Fibroblast of skin of back (primary cell): ENCODE measurements around the gene GATAD2A.
A peak's percentile ranks its signal among the peaks of the same experiment; 100 is the strongest.
"Not testable (repeated sequence)": the region's sequence is repeated elsewhere in the genome, so short reads cannot be mapped to it uniquely, and the experiment has no call there.

ENCODE experiments used
- DNase-seq: peaks from one replicate; pipeline ENCODE4 v3.0.0-alpha.2; 2013

Gene GATAD2A

DNA sequence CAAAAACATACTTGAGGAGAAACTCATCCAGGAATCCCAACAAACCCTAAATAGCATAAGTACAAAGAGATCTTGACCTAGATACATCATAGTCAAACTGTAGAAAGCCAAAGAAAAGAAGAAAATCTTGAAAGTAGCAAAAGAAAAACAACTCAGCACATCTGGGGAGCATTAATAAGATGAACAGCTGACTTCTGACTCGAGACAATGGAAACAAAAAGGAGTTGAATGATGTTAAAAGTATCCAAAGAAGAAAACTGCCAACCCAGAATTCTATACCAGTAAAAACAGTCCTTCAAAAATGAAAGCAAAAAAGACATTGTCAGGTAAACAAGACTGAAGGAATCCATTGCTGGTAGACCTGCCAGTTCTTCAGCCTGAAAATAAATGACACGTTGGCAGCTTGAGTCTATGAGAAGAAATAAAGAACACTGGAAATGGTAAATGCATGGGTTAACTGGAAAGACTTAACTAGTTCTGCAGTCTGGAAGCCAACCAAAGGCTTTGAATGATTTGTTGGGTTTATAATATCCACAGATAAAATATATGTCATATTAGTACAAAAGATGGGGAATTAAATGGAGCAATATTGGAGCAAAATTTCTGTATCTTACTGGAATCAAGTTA lies 63.1 kb downstream of the GATAD2A start:
- DNase-seq: no peak

- DNase-seq: no peak
These were observed 65.1 kb downstream of the GATAD2A start for GRCh38 chr19:19470579-19470978.

DNA sequence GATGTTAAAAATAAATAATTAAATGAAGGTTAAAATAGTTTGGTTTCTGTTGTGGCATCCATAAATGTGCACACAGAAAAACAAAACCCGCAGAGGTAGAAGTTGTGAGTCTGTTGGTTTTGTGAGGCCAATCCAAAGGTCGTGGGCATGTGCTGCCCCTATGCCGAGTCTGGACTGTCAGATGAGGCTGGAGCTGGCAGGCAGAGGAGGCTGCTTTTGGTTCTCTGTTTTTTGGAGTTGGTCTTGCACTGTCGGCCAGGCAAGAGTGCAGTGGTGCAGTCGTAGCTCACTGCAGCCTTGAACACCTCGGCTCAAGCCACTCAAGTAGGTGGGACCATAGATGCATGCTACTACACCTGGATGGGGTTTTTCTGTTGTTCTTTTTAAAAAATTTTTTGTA lies 66.2 kb downstream of the GATAD2A start:
- DNase-seq: no peak

DNA sequence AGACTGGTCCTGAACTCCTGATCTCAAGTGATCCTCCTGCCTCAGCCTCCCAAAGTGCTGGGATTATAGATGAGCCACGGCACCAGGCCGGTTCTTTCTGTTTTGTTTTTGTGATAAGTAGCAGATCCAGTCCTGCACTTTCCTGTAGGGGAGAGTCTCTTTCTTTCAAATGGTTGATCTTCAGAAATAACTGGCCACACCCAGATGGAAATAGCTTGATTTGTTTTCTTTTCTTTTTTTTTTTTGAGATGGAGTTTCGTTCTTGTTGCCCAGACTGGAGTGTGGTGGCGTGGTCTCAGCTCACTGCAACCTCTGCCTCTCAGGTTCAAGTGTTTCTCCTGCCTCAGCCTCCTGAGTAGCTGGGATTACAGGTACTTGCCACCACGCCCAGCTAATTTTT lies 66.6 kb downstream of the GATAD2A start:
- DNase-seq: not testable (repeated sequence)

- DNase-seq: no peak
These were observed 69.7 kb downstream of the GATAD2A start for GRCh38 chr19:19475015-19475765.

- no peak for DNase-seq
These were observed 70.7 kb downstream of the GATAD2A start for GRCh38 chr19:19475849-19476828.

DNA sequence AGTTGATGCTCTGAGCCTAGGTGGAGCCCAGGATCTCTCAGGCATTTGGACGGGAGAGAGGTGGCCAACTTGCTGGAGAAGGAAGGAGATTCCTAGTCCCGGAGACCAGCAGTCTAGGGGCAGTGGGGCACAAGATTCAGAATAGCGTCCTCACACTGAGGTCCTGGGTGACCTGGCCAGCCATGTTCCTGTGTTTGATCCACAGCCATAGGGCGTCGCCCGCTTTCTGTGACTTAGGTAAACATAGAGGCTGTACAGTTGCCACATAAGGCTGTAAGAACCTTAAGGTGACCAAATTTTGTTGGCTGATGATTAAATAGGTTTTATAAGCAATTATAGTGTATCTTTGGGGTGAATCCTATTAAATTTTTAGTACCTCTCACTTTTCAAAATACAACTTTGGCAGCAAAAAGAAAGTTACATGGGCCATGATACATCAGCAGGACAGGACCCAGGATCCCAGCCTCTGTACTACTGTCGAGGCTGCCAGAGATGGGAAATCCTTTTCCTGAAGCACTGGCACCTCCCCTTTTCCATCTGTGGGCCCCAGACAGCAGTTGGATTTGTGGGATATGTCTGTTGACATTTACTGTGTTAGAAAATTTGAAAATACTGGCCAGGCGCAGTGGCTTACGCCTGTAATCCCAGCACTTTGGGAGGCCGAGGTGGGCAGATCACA lies 72.4 kb downstream of the GATAD2A start:
- DNase-seq: no peak

- no peak for DNase-seq
These were observed 75.2 kb downstream of the GATAD2A start for GRCh38 chr19:19480688-19481087.

DNA sequence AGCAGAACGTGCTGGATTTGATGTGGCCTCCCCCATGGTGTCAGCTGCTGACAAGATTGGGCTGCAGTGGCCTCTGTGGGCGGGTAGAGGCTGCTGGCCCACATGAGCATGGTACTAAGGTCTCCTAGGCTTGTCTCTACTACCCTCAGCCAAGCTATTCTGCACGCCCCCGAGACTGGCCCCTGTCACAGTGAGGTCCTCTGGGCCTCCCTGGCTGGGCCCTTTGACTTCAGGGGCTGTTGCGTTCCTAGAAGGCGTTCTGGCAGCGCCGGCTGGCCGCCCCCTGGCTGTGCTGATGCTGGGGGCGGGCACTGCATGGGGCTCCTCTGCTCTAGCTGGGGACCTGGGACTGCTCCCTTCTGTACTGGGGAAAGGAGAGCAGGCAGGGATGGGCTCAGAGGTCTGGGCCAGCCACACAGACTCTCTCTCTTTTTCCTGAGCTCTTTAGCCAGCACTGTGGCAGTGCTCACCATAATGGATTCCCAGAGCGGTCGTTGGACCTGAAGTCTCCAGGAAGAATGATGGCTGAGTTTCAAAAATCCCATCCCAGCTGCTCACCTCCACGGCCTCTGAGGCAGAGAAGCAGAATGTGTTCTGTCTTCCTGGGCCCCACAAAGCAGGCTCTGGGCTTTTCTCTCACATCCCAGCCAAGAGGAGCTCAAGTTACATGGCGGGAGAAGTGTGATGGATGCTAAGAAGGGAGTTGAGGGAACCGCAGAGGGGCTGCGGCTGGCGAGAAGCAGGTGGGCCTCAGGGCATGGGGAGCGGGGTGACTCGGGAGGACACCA lies 77.5 kb downstream of the GATAD2A start:
- DNase-seq: no peak

DNA sequence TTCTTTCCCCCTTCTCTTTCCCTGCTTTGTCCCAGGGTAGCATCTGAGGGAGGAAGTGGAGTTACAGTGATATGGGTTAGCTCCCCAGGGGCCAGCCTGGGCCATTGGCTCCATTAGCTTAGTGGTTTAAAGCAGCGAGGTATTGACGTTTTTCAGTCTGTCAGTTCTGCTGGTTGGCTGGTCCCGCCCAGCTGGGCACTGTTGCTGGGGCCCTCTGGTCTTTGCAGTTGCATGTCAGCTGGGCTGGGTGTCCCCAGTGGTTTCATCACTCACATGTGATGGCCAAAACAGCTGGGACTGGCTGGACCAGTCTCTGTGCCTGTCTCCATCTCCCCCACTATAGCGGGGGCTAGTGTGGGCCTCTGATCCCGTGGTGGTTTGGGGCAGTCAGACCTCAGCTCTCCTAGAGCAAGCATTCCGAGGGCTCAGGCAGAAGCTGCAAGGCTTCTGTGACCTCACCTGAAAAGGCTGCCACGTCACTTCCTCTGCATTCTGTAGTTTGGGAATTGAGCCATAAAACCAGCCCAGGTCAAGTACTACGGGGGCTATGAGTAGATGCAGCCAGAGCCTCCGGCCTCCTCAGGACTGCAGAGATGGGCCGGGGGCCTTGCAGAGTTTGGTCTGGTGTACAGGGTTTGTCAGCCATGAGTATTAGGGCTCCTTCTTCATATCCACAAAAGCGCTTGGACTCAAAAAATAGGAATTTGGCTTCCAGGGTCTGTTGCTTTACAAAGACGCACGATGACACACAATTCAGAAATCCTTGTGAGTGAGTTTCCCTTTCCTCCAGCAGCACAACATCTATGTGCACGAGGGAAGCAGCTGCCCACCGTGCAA lies 79.9 kb downstream of the GATAD2A start:
- DNase-seq: peak; percentile 25

DNA sequence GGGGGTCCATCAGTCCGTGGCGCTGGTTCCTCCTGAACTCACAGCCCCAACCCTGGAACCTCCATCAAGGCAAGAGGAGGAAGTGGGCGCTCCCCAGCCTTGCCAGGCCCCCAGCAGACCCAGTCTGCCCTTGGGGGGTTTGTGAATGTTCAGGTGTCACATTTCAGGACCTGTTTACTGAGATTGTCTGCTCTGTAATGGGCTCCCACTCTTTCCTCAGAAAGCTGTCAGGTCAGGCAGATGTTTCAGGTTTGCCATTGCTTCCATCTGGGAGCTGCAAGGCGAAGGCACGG lies 80.5 kb downstream of the GATAD2A start:
- no peak for DNase-seq

GRCh38 chr19:19486343-19487076 lies 81.0 kb downstream of the GATAD2A start:
- DNase-seq: no peak

DNA sequence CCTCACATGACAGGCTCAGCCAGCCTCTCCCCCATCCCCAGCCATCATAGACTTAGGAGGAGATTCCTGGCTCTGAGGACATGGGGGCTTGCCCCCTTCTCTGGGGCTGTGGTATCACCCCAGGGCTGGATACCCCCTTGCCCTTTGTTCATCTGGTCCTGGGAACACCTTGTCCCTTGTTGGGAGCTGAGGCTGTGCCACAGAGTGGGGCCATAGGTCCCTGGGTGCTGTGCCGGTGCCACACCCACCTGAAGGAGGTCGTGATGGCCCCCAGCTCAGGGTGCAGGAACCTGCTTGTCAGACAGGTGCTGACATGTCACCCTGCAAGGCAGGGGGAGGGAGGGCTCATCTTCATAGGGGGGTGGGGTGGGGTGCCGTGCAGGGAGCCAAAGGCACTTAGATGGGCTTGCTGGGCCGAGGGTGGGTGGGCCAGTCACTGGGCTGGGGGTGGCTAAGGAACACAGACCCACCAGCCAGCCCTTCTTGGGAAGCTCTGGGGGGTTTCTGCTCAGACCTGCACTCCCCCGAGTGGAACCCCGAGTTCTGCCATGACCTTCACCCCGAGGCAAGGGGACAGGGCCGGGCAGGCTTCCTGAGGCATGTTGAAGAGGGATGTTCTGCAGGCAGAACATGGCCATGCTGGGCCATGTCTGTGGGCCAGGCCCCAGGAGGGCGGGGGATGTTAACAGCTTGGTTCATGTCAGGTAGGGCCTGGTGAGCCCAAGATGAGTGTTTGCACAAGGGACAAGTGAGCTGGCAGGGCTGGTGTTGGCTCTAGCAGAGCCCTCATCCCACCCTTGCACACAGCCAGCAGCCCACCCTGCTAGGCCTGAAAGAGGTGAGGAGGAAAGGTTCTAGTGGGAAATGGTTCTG lies 81.8 kb downstream of the GATAD2A start:
- no peak for DNase-seq

DNA sequence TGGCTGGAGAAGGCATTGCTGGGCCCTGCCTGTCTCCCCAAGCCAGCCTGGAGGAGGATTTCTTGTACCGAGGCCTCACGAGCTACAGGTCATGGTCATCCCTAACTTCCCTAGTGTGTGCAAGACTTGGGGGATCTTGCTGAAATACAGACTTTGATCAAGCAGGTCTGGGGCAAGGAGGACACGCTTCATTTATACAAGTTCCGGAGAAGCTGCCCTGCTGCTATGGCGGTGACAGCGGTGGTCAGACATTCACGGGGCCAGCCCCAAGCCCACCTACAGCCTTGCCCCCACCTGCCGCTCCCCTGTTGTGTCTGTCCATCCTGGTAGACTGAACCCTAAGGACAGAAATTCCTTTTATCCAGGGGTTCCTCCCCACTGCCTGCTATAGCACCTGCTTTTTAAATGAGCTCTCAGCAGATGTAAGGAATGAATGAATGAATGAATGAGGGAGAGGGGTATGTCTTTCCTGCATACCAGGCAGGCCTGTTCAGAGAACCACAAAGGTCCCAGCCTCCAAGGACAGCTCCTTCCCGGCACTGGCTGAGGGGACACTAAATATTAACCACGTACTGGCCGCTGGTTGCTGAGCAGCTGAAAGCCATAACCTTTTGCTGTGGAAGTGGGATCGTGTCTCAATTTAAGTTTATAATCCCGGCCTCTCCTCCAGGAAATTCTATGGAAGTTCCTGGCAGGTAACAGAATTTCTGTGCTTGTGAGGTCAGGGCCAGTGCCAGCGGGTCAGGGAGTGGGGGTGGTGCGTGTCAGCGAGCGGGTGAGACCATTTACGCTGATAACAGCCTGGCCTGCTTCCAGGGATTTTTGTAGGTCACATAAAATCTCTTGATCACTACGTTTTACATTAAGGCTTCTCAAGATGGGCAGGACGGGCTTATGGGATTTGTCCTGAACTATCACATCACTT lies 82.7 kb downstream of the GATAD2A start:
- no peak for DNase-seq

DNA sequence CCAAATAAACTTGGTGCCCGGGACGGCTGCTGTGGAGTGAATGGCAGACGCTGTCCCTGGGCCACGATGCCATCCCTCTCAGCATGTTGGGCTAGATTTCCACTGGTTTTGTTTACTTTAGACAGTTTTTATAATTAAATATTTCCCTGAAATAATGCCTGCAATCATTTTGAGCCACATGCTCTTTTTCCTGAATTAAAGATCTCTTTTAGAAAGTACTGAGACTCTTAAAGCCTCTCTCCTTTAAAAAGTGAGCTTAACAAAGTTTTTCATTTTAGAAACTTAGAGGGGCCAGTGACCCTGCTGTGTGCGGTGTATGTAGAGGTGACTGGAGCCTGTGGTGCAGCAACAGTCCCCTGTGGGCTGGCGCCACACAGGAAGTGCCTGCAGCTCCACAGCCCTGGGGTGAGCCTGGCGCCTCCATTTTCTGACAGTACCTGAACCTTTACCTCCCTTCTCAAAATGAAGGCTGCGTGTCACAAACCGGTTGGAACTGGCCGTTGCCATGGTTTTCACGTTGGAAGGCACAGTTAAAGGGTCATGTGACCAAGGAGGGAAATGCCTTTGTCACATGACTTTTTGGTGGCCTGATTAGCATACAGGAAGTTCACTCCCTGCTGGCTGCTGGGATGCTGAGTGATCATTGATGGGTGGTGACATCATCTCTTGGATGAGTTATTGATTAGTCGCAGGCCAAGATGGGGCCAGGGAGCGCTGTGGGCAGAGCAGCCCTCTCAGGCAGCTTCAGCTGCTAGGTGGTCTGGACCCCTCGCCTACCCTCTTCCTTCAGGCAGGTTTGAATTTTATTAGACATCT lies 83.6 kb downstream of the GATAD2A start:
- peak; percentile 96 for DNase-seq

DNA sequence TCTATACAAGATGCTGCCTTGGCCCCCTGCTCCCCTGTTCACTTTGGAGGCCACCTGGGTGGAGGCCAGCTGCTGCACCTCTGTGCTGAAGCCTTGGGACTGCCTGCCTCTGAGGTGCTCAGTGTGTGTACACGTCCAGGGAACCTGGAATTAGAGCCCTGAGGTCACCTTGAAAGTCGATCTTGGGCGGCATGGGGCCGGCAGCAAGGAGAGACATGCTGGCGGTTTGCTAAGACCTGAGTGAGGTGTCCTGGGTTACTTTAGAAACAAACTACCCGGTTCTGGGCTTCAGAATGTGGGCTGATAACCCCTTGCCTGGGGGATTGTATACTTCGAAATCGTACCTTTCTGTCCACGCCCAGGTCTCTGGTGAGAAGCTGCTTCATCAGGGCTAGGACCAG lies 84.3 kb downstream of the GATAD2A start:
- no peak for DNase-seq
